HG03066 (cell line): ENCODE data around the gene THBS4.

Experiments
- ATAC-seq: cut with Tn5 transposase; IDR thresholded peaks from one replicate; pipeline ENCODE4 v1.9.1; 2021; ENCODE audit warnings: low read depth; ENCODE audit not compliant: unreplicated experiment

Gene THBS4

GRCh38 chr5:80034962-80035821 is at the start of gene THBS4:
Gene THBS4, plus strand, starts transcription at chr5:80035348. Its CDS starts 190 bp downstream, at chr5:80035538.
- ATAC-seq: no peak

GRCh38 chr5:79986260-79986659 is 48.9 kb upstream of the THBS4 start:
- ATAC-seq: no peak

- peak; percentile 57 for ATAC-seq
Measured at GRCh38 chr5:79990205-79990597, 44.9 kb upstream of the THBS4 start.

GRCh38 chr5:79990598-79991507 is 44.3 kb upstream of the THBS4 start, which contains the start of gene MTX3:
Gene MTX3, minus strand, starts transcription at chr5:79991262. Its CDS starts 24 bp downstream, at chr5:79991238.
- peak; percentile 88 for ATAC-seq

GRCh38 chr5:79992891-79993657 is 42.1 kb upstream of the THBS4 start:
- no peak for ATAC-seq

GRCh38 chr5:79999722-80000121 is 35.4 kb upstream of the THBS4 start:
- no peak for ATAC-seq

GRCh38 chr5:80002677-80003076 is 32.5 kb upstream of the THBS4 start:
- ATAC-seq: no peak

- no peak for ATAC-seq
Measured at GRCh38 chr5:80008995-80009765, 26.0 kb upstream of the THBS4 start.

GRCh38 chr5:80010754-80011392 is 24.3 kb upstream of the THBS4 start:
- ATAC-seq: no peak

- ATAC-seq: no peak
Measured at GRCh38 chr5:80025069-80025468, 10.1 kb upstream of the THBS4 start.

- ATAC-seq: no peak
Measured at GRCh38 chr5:80026841-80027240, 8.3 kb upstream of the THBS4 start.

- ATAC-seq: no peak
Measured at GRCh38 chr5:80031109-80031508, 4.0 kb upstream of the THBS4 start.

GRCh38 chr5:80033513-80033912 is 1.6 kb upstream of the THBS4 start:
- ATAC-seq: no peak

- no peak for ATAC-seq
Measured at GRCh38 chr5:80034559-80034958, 589 bp upstream of the THBS4 start.

GRCh38 chr5:80035839-80036238 is 691 bp downstream of the THBS4 start:
- no peak for ATAC-seq

- ATAC-seq: no peak
Measured at GRCh38 chr5:80036615-80037014, 1.5 kb downstream of the THBS4 start.

GRCh38 chr5:80037366-80037765 is 2.2 kb downstream of the THBS4 start:
- no peak for ATAC-seq

GRCh38 chr5:80039650-80040049 is 4.5 kb downstream of the THBS4 start:
- ATAC-seq: no peak

- ATAC-seq: no peak
Measured at GRCh38 chr5:80041527-80041926, 6.4 kb downstream of the THBS4 start.
